K562 (cell line): ENCODE data around the gene PLEKHG4B.

Source experiments
- EP300 ChIP-seq: IDR thresholded peaks from 2 replicates; pipeline ENCODE4 v1.6.1; 2012; ENCODE audit warnings: low read length, improper control_type of control experiment
- KLF10 ChIP-seq: fragments of 250-450 bp; sonication (Bioruptor Pico); IDR thresholded peaks from 2 replicates; pipeline ENCODE4 v1.6.1; 2021; ENCODE audit warnings: matching md5 sums
- KLF6 ChIP-seq: fragments of 250-450 bp; sonication (Bioruptor Pico); IDR thresholded peaks from 2 replicates; pipeline ENCODE4 v1.4.0; 2020; ENCODE audit warnings: mild to moderate bottlenecking, moderate library complexity, borderline replicate concordance
- L3MBTL2 ChIP-seq: fragments of 450-650 bp; IDR thresholded peaks from 2 replicates; pipeline ENCODE4 v1.6.1; 2016; ENCODE audit warnings: mild to moderate bottlenecking, moderate library complexity
- MAFK ChIP-seq: IDR thresholded peaks from 2 replicates; pipeline ENCODE4 v1.6.1; 2011; ENCODE audit warnings: low read length, improper control_type of control experiment
- PPARD ChIP-seq: fragments of 250-450 bp; sonication (Bioruptor Pico); IDR thresholded peaks from 2 replicates; pipeline ENCODE4 v1.8.0; 2022; ENCODE audit warnings: inconsistent platforms, mild to moderate bottlenecking, moderate library complexity
- SMAD1 ChIP-seq: fragments of 150-350 bp; IDR thresholded peaks from 2 replicates; pipeline ENCODE4 v1.6.1; 2014; ENCODE audit warnings: low read length, low read depth; ENCODE audit not compliant: partially characterized antibody
- SMARCB1 ChIP-seq: IDR thresholded peaks from 2 replicates; pipeline ENCODE4 v1.6.1; 2011; ENCODE audit warnings: improper control_type of control experiment, low read depth; ENCODE audit not compliant: insufficient read length
- TCF7 ChIP-seq: sonication (generic); IDR thresholded peaks from 2 replicates; pipeline ENCODE4 v1.6.1; 2016; ENCODE audit warnings: antibody characterized with exemption, borderline replicate concordance
- TF ChIP-seq, protein P1 (sequence below): sonication (generic); formaldehyde crosslinking; IDR thresholded peaks from 2 replicates; pipeline ENCODE4 v1.8.1; 2023; ENCODE audit warnings: mild to moderate bottlenecking, missing genetic modification reagents, moderate library complexity
- TF ChIP-seq, protein P2 (sequence below), 3 experiments: IDR thresholded peaks in 2 of 3; conservative IDR thresholded peaks in 1 of 3; 2 replicates each; pipeline ENCODE4 v1.5.1; 2011 to 2012; ENCODE audit warnings: low read length in 3 of 3, mild to moderate bottlenecking in 3 of 3, control low read depth in 2 of 3, improper control_type of control experiment in 1 of 3, inconsistent platforms in 1 of 3, low read depth in 1 of 3, mixed read lengths in 1 of 3, moderate library complexity in 1 of 3; ENCODE audit not compliant: insufficient read depth in 2 of 3

DNA sequence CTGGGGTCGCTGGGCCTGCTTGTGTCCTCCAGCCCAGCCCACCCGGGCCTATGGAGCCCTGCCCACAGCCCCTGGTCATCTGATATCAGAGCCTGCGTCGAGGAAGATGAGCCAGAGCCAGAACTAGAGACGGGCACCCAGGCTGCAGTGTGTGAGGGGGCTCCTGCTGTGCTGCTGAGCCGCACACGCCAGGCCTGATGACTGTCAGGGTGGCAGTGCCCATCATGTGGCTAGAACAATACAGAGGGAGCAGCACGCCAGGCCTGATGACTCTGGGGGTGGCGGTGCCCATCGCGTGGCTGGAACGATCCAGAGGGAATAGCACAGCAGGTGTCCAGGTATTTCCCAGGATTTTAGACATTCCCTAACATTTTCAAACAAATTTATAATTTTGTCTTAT lies 90.2 kb downstream of the PLEKHG4B start:
- TF ChIP-seq, protein P1, sequence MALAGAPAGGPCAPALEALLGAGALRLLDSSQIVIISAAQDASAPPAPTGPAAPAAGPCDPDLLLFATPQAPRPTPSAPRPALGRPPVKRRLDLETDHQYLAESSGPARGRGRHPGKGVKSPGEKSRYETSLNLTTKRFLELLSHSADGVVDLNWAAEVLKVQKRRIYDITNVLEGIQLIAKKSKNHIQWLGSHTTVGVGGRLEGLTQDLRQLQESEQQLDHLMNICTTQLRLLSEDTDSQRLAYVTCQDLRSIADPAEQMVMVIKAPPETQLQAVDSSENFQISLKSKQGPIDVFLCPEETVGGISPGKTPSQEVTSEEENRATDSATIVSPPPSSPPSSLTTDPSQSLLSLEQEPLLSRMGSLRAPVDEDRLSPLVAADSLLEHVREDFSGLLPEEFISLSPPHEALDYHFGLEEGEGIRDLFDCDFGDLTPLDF (CRISPR knock-in tag) = no peak
- TF ChIP-seq MAFK = no peak
- no peak for TF ChIP-seq L3MBTL2
- no peak for TF ChIP-seq PPARD (CRISPR knock-in tag)
- TF ChIP-seq TCF7 = no peak
- no peak for TF ChIP-seq SMARCB1
- TF ChIP-seq, protein P2, sequence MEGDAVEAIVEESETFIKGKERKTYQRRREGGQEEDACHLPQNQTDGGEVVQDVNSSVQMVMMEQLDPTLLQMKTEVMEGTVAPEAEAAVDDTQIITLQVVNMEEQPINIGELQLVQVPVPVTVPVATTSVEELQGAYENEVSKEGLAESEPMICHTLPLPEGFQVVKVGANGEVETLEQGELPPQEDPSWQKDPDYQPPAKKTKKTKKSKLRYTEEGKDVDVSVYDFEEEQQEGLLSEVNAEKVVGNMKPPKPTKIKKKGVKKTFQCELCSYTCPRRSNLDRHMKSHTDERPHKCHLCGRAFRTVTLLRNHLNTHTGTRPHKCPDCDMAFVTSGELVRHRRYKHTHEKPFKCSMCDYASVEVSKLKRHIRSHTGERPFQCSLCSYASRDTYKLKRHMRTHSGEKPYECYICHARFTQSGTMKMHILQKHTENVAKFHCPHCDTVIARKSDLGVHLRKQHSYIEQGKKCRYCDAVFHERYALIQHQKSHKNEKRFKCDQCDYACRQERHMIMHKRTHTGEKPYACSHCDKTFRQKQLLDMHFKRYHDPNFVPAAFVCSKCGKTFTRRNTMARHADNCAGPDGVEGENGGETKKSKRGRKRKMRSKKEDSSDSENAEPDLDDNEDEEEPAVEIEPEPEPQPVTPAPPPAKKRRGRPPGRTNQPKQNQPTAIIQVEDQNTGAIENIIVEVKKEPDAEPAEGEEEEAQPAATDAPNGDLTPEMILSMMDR (IDR thresholded peaks at IDR 0.05 in 2 of 3, conservative IDR thresholded peaks at IDR 0.05 in 1 of 3; ENCODE audit: insufficient read depth in 2 of 3, low read depth in 1 of 3, low read length in 3 of 3) = no peak
- no peak for TF ChIP-seq EP300
- TF ChIP-seq KLF10 (CRISPR knock-in tag) = no peak
- TF ChIP-seq SMAD1 = no peak
- TF ChIP-seq KLF6 = no peak
